Vagina (tissue), 2 donors: Measurements from ENCODE around the gene OGFRL1.

Experiments
- CTCF ChIP-seq, 3 experiments: fragments of 450-650 bp in 2 of 3; fragments of 200-600 bp in 1 of 3; sonication (generic) in 1 of 3; IDR thresholded peaks; one replicate each; pipeline ENCODE4 v1.5.1; 2017 to 2019; ENCODE audit warnings: antibody characterized with exemption in 3 of 3, mild to moderate bottlenecking in 2 of 3, moderate library complexity in 2 of 3
- POLR2A ChIP-seq, 2 donors: fragments of 450-650 bp; IDR thresholded peaks; one replicate each; pipeline ENCODE4 v1.6.1; 2017; ENCODE audit warnings: antibody characterized with exemption in 2 of 2, mild to moderate bottlenecking in 2 of 2, moderate library complexity in 2 of 2
- POLR2AphosphoS5 ChIP-seq, 2 donors: sonication (generic); formaldehyde crosslinking; IDR thresholded peaks; one replicate each; pipeline ENCODE4 v1.9.0; 2017; ENCODE audit warnings: antibody characterized with exemption in 2 of 2, mild to moderate bottlenecking in 2 of 2, low read depth in 1 of 2; ENCODE audit not compliant: insufficient read depth in 1 of 2

- no peak for TF ChIP-seq CTCF (IDR thresholded peaks at IDR 0.05)
- TF ChIP-seq POLR2A (IDR thresholded peaks at IDR 0.05) = no peak
- TF ChIP-seq POLR2AphosphoS5 (IDR thresholded peaks at IDR 0.05; ENCODE audit: insufficient read depth in 1 of 2, low read depth in 1 of 2) = no peak
Observed at GRCh38 chr6:71301546-71301945, 12.9 kb downstream of the OGFRL1 start.
